Measurements from ENCODE around the gene NBPF19. TPM values are rescaled to one million over a fixed set of nuclear protein-coding genes. Genes with fewer than 3 reads are reported as not detected.
"Not testable (repeated sequence)": the region's sequence is repeated elsewhere in the genome, so short reads cannot be mapped to it uniquely, and the experiment has no call there.

The NBPF19 gene, protein sequence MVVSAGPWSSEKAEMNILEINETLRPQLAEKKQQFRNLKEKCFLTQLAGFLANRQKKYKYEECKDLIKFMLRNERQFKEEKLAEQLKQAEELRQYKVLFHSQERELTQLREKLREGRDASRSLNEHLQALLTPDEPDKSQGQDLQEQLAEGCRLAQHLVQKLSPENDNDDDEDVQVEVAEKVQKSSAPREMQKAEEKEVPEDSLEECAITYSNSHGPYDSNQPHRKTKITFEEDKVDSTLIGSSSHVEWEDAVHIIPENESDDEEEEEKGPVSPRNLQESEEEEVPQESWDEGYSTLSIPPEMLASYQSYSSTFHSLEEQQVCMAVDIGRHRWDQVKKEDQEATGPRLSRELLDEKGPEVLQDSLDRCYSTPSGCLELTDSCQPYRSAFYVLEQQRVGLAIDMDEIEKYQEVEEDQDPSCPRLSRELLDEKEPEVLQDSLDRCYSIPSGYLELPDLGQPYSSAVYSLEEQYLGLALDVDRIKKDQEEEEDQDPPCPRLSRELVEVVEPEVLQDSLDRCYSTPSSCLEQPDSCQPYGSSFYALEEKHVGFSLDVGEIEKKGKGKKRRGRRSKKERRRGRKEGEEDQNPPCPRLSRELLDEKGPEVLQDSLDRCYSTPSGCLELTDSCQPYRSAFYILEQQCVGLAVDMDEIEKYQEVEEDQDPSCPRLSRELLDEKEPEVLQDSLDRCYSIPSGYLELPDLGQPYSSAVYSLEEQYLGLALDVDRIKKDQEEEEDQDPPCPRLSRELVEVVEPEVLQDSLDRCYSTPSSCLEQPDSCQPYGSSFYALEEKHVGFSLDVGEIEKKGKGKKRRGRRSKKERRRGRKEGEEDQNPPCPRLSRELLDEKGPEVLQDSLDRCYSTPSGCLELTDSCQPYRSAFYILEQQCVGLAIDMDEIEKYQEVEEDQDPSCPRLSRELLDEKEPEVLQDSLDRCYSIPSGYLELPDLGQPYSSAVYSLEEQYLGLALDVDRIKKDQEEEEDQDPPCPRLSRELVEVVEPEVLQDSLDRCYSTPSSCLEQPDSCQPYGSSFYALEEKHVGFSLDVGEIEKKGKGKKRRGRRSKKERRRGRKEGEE (N-terminal part only)
- total RNA-seq, result 10 to 100 TPM; 23.9 to 45.1 TPM

DNA sequence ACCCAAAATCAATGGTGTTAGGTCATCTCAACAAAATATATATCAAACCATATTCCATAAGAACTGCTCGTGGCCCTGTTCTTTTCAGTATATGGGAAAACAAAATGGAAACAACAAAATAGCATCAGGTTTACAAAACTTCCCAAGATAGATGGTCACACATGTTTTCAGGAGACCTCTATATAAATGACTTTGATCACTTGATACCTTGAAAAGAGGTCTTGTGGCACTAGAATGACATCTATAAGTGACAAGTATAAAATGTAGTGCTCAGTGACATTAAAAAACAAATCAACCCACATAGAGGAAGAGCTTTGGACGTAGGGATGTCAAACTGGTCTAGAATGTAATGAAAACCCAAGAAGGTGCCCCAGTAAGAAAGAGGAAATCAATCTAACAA lies at the start of gene NBPF19:
Gene NBPF19, plus strand, starts transcription at position 301 of the 400 bp plus-strand sequence. CDS start 888 bp downstream, outside the sequence.
- not testable (repeated sequence) for H3K27ac Mint-ChIP-seq; ATAC-seq (replicated peaks); H3K36me3 Mint-ChIP-seq (ENCODE audit: low read depth); H3K9me3 Mint-ChIP-seq; H3K4me3 Mint-ChIP-seq; H3K4me1 Mint-ChIP-seq; H3K27me3 Mint-ChIP-seq

DNA sequence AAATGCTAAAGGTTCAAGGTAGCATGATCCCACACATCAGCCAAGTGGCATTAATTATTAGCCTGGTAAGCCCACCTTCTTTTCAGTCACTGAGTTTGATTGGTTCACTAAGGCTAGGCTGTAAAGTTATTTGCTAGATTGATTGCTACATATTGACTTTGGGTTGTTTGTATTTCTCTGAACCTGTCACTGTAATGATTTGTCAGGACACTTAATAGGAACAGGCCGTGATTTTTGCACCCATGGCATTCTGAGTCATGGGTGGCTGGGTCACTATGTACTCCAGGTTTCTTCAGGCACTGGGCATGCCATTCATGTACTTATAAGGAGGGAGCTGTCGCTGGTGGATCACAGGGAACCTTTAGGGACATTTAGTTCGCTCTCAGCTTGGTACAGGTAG lies 46.5 kb upstream of the NBPF19 start:
- not testable (repeated sequence) for H3K4me1 Mint-ChIP-seq; ATAC-seq (replicated peaks); H3K36me3 Mint-ChIP-seq (ENCODE audit: low read depth); H3K27ac Mint-ChIP-seq; H3K4me3 Mint-ChIP-seq; H3K27me3 Mint-ChIP-seq; H3K9me3 Mint-ChIP-seq

DNA sequence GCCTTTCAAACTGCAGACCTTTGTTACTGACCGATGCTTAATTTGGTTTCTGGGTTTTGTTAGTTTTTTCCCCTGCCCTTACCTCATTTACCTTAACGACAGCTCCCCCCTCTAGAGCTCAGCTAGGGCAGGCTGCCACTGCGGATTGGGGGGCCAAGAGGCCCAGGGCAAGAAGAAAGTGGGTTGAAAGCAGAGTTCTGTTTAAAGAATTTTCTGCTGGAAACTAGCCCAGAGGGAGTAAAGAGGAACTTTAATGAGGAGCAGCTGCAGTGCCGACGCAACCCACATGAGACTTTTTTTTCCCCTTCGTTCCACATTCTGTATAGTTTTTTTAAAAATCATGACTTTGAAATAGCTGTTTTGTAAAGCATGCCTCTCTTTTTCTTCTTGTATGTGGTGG lies 29.4 kb upstream of the NBPF19 start:
- H3K9me3 Mint-ChIP-seq; H3K27ac Mint-ChIP-seq; ATAC-seq (replicated peaks); H3K36me3 Mint-ChIP-seq (ENCODE audit: low read depth); H3K4me3 Mint-ChIP-seq; H3K4me1 Mint-ChIP-seq; H3K27me3 Mint-ChIP-seq: not testable (repeated sequence)

DNA sequence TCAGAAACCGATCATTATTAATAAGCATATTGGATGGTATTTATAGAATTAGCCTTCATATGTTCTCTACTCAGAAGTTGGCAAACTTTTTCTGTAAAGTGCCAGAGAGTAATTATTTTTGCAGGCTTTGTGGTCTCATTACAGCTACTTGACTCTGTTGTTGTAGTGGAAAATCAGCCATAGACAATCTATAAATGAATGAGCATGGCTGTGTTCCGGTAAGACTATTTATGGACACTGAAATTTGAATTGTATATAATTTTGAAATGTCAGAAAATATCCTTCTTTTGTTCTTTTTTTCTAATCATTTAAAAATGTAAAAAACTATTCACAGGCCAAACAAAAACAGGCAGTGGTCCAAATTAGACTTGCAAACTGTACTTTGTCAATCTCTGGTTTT lies 22.6 kb upstream of the NBPF19 start:
- not testable (repeated sequence) for H3K4me1 Mint-ChIP-seq; H3K4me3 Mint-ChIP-seq; H3K36me3 Mint-ChIP-seq (ENCODE audit: low read depth); H3K27me3 Mint-ChIP-seq; ATAC-seq (replicated peaks); H3K27ac Mint-ChIP-seq; H3K9me3 Mint-ChIP-seq

DNA sequence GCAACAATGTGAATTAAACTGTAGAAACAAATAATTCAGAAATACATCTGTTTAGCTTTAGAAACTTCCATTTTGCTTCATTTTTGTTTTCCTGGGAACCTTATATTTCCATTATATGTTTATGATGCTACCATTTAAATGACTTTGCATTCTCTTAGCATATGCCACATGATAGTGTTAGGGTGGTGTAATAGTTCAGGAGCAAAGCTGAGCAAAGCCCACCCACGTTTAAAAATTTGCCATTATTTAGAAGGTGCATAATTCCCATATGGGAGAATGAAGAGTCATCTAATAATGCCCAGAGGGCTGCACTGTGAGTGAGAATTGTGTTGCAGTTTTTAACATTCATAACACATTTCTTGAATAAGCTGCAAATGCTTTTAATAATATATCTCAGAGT lies 22.2 kb upstream of the NBPF19 start:
- H3K9me3 Mint-ChIP-seq; H3K27me3 Mint-ChIP-seq; H3K36me3 Mint-ChIP-seq (ENCODE audit: low read depth); H3K4me3 Mint-ChIP-seq; H3K27ac Mint-ChIP-seq; H3K4me1 Mint-ChIP-seq; ATAC-seq (replicated peaks): not testable (repeated sequence)

DNA sequence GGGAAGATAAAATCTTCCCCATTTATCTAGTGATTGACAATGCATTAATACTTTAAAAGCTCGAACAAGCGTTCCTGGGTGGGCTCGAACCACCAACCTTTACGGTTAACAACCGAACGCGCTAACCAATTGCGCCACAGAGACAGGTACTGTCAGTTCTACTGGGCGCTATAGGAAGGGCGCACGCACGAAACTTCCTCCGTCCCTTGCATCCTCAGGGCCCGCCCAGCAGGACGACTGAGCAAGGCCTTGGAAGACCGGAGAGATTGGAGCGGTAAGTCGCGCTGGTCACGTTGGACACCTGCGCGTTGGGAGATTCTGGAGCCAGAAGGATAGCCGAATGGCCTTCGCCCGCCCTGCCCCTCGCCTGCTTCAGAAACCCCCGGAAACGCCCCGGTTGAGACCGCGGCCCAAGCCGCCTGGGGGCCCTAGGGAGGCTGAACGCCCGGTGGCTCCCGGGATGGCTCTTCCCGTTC lies 83.5 kb downstream of the NBPF19 start:
- Mint-ChIP-seq H3K27ac (peak overlapping the region; percentile 94), H3K4me3 (peak overlapping the region; percentile 83), H3K36me3 (ENCODE audit: low read depth) (peaks cover 20% of the 10 kb centered on the region)
- H3K27me3 Mint-ChIP-seq; H3K9me3 Mint-ChIP-seq; ATAC-seq (replicated peaks); H3K4me1 Mint-ChIP-seq: not testable (repeated sequence)

DNA sequence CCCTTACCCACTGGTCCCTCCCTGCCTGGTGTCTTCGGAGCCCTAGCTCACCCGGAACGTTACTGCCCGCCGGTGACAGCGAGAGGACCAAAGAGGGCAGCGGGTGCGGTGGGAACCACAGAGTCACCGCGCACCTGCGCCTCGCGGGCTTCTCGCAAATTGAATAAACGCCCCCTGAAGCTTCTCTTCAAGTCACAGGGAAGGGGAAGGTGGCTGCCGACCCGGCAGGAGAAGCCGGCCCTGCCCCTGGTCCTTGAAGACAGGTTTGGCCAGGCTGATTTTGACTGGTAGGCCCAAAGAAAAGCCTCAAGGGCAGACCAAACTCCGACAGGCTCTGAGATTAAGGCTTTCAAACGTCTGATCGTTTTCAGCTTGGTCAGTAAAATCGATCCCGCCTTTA lies 87.0 kb downstream of the NBPF19 start:
- H3K4me1 Mint-ChIP-seq, H3K27ac Mint-ChIP-seq, H3K27me3 Mint-ChIP-seq: not testable (repeated sequence)

DNA sequence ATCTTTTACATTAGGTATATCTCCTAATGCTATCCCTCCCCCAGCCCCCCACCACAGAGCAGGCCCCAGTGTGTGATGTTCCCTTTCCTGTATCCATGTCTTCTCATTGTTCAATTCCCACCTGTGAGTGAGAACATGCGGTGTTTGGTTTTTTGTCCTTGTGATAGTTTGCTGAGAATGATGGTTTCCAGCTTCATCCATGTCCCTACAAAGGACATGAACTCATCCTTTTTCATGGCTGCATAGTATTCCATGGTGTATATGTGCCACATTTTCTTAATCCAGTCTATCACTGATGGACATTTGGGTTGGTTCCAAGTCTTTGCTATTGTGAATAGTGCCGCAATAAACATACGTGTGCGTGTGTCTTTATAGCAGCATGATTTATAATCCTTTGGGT lies 90.6 kb downstream of the NBPF19 start:
- not testable (repeated sequence) for ATAC-seq (replicated peaks); H3K4me1 Mint-ChIP-seq; H3K4me3 Mint-ChIP-seq; H3K27me3 Mint-ChIP-seq; H3K27ac Mint-ChIP-seq; H3K9me3 Mint-ChIP-seq; H3K36me3 Mint-ChIP-seq (ENCODE audit: low read depth)

More for the DNA sequence above, 87.0 kb downstream of the NBPF19 start:
- H3K9me3 Mint-ChIP-seq; H3K36me3 Mint-ChIP-seq (ENCODE audit: low read depth); H3K4me3 Mint-ChIP-seq; ATAC-seq (replicated peaks): not testable (repeated sequence)

DNA sequence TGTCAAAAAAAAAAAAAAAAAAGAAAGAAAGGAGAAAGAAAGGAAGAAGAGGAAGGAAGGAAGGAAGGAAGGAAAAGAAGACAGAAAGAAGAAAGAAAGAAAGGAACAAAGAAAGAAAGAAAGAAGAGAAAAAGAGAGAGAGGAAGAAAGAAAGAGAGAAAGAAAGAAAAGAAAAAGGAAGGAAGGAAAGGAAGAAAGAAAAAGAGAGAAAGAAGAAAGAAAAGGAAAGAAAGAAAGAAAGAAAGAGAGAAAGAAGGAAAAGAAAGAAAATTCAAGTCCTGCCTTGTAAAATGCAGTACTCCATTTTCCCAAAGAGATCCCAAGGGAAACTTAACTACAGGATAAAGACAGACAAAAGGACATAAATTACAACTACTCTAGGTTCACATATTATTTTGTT lies 97.9 kb downstream of the NBPF19 start:
- not testable (repeated sequence) for H3K4me1 Mint-ChIP-seq; ATAC-seq (replicated peaks); H3K27me3 Mint-ChIP-seq; H3K27ac Mint-ChIP-seq; H3K36me3 Mint-ChIP-seq (ENCODE audit: low read depth); H3K9me3 Mint-ChIP-seq
- H3K4me3 Mint-ChIP-seq, result peak overlapping the region; percentile 63

DNA sequence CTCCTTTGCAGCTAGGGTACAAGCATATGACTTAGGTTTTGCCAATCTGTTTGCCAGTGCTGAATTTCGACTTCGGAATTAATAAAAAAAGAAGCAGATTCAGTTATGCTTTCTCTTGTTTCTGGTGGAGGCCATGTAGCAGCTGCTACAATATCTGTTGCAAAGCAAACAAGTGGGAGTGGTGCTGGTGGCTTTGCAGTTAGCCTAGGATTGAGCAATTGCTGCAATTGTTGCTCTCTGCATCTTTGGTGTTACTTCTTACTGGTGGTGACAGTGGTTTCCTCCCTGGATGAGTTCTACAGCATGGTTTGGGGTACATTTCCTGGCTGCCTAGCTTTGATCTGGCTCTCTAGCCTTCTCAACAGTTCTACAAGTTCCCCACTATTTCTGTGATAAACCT lies 110.7 kb downstream of the NBPF19 start:
- not testable (repeated sequence) for H3K27ac Mint-ChIP-seq; H3K36me3 Mint-ChIP-seq (ENCODE audit: low read depth); H3K9me3 Mint-ChIP-seq; ATAC-seq (replicated peaks); H3K27me3 Mint-ChIP-seq; H3K4me1 Mint-ChIP-seq
- peak overlapping the region; percentile 49 for H3K4me3 Mint-ChIP-seq

Other genes starting within 250 kb of the NBPF19 start
- gene PPIAL4C, start 108.8 kb downstream of the NBPF19 start, total RNA-seq, result not detected